ENCODE data around the gene LDHAL6A.

GRCh38 chr11:18523084-18523483, 67.4 kb downstream of the LDHAL6A start:
- TF ChIP-seq EP300 (IDR thresholded peaks at IDR 0.05): no peak
- TF ChIP-seq CTCF (IDR thresholded peaks at IDR 0.05): no peak
- no peak for TF ChIP-seq POLR2AphosphoS5 (IDR thresholded peaks at IDR 0.05)
- no peak for TF ChIP-seq POLR2A (IDR thresholded peaks at IDR 0.05)

All from gastroesophageal sphincter (tissue), 3 donors.